Cortex of kidney (tissue), 1 donor: ENCODE measurements around the gene CCDC88B.

ENCODE experiments used
- DNase-seq: peaks from one replicate; lab custom pipeline; 2025; lab: John Stamatoyannopoulos, UW

Gene CCDC88B

DNA sequence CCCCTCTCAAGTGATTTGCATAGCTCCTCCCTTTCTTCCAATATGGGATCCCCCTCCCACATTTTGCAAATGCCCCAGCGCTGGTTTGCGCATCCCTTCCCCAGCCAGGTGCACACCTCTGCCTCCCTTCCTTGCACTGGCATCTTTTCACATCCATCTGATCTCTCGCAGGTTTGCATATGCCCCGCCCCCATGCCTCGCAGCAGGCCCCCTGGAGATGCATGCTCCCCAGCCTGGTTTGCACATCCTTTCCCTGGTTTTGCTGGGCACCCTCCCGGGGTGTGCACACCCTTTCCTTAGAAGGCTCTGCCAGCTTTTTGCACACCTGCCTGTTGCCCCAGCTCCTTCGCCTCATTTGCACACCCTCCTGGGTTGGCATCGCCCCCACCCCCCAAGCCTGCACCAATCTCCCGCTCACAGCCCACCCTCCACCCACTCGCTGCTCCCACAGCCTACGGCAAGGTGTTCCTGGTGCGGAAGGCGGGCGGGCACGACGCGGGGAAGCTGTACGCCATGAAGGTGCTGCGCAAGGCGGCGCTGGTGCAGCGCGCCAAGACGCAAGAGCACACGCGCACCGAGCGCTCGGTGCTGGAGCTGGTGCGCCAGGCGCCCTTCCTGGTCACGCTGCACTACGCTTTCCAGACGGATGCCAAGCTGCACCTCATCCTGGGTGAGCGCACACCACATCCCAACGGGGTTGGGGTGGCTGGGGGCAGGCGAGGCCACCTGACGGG lies 19.9 kb downstream of the CCDC88B start:
- DNase-seq = no peak

DNA sequence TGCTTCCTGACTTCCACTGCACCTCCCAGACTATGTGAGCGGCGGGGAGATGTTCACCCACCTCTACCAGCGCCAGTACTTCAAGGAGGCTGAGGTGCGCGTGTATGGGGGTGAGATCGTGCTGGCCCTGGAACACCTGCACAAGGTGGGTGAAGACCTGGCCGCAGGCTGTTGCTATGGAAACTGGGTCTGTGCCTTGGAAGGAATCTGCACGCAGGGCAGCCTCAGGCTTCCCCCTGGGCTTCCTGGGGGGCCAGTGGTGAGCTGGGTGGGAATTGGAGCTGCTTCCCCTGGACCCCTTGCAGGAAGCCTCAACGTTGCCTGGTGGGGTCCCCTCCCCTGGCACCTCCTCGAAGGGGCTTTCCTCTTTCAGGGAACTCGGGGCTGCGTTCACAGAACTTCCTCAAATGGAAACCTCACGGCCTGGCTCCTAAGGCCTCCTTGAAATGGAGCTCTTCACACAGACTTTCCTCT lies 20.5 kb downstream of the CCDC88B start:
- DNase-seq = no peak

DNA sequence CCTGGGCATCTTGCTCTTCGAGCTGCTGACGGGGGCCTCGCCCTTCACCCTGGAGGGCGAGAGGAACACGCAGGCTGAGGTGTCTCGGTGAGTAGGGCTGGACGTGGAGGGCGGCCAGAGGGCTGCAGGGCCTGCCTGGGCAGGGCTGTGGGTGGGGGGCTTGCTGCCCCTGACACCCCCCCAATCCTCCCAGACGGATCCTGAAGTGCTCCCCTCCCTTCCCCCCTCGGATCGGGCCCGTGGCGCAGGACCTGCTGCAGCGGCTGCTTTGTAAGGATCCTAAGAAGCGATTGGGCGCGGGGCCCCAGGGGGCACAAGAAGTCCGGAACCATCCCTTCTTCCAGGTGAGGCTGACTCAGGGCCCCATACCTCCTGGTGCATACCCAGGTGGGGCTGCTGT lies 21.7 kb downstream of the CCDC88B start:
- no peak for DNase-seq

DNA sequence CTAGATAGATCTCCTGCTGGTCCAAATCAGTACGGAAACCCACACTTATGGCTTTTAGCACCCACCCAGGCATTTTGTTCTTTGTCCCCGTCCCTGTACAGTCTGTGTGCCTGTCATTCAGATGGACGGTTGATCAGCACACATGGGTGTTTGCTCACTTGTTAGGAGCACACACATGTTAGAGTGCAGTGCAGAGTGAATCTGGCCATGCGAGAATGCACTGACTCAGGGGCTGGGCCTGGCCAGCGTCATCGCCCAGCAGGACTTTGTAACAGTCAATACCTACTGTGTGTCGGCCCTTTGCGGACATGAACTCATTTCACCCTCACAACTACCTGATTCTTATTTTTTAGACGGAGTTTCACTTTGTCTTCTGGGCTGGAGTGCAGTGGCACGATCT lies 22.3 kb downstream of the CCDC88B start:
- no peak for DNase-seq

DNA sequence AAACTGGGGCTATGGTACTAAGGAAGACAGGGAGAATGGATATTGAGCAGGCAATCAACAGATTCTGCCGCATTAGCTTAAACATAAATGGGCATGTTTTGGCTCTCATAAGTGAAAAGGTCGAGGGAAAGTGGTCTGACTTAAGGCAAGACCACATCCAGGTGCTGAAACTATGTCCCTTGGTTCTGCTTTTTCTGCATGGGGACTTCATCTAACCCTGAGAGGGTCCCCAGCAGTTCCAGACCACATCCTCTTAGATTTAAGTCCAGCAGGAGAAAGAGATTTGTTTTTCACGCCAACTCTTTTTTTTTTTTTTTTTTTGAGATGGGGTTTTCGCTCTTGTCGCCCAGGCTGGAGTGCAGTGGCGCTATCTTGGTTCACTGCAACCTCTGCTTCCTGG lies 24.4 kb downstream of the CCDC88B start:
- DNase-seq = no peak

DNA sequence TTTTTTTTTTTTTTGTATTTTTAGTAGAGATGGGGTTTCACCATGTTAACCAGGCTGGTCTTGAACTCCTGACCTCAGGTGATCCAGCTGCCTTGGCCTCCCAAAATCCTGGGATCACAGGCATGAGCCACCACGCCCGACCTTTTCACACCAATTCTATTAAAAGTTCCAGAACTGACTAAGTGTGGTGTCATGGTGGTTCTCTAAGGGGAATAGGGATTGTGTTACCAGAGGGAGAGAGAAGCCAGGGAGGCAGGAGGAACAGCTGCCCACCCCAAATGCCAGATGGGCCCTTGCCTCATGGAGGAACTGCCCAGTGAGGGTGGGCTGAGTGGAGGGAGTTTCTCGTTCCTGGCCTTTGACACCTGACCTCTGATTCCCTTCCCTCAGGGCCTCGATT lies 24.9 kb downstream of the CCDC88B start:
- DNase-seq = no peak

DNA sequence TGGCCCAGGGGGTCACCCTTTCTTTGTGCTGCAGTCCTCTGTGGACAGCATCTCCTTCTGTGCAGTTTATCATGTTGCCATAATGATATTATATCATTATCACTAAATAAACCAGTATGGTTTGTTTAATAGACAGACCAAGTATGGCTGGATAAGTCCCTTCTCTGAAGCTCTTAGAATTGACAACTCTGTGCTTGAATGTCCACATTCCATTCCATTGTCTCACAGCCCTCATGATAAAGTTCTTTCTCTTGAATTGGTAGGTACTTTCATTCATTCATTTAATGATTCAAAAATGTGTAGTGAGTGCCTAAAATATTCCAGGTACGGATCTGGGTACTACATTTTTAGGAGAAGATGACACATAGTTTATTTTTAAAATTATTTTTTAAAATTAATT lies 26.7 kb downstream of the CCDC88B start:
- DNase-seq = no peak

DNA sequence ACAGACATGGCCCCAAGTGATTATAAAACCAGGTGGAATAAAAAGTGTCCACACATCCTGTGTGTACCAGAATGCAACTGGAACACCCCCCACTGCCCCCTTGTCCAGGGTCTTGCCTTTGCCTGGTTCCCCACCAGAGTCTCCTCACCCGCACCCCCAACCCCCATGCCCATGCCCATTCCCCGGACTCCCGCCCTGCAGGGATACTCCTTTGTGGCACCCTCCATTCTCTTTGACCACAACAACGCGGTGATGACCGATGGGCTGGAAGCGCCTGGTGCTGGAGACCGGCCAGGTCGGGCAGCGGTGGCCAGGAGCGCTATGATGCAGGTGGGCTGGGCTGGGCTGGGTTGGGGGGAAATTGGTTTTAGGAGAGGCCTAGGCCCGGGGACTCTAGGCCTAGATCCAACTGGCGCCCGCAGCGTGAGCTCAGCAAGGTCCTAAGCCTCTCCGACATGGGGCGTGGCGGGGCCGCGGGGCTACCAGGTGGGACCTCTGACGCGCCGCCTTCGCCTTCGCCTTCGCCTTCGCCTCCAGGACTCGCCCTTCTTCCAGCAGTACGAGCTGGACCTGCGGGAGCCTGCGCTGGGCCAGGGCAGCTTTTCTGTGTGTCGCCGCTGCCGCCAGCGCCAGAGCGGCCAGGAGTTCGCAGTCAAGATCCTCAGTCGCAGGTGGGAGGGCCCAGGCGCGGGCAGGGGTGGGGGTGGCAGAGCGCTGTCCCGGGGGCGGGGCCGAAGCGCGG lies 28.1 kb downstream of the CCDC88B start:
- DNase-seq = no peak

DNA sequence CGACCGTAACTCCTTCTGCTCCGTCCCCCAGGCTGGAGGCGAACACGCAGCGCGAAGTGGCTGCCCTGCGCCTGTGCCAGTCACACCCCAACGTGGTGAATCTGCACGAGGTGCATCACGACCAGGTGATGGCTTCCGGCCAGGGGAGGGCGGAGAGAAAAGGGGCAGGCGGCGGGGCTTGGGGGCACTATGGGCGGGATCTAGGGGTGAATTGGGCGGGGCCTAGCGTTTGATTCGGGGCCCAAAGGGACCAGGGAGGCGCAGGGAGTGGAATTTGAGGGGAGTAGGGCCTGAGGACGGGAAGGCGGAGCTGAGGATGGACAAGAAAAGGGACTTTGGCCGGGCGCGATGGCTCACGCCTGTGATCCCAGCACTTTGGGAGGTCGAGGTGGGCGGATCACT lies 28.7 kb downstream of the CCDC88B start:
- DNase-seq = no peak

DNA sequence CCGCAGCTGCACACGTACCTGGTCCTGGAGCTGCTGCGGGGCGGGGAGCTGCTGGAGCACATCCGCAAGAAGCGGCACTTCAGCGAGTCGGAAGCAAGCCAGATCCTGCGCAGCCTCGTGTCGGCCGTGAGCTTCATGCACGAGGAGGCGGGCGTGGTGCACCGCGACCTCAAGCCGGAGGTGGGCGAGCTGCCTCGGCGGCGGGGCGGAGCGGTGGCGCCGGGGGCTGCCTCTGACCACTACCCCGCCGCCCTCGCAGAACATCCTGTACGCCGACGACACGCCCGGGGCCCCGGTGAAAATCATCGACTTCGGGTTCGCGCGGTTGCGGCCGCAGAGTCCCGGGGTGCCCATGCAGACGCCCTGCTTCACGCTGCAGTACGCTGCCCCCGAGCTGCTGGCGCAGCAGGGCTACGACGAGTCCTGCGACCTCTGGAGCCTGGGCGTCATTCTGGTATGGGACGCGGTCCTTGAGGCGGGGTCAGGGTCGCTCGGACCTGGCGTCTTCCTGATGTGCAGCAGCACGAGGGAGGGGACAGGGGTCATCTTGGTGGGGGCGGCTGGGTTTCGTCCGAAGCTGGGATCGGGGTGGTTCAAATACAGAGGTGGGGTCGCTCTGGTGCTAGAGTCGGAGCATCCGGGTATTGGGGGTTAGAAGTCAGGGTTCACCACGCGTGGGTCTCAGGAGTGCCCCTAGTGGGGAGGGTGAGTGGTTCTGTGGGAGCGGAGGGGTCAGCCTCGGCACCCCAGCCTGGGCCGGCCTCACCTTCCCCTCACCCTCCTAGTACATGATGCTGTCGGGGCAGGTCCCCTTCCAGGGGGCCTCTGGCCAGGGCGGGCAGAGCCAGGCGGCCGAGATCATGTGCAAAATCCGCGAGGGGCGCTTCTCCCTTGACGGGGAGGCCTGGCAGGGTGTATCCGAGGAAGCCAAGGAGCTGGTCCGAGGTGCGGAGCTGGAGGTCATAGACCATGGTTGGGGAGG lies 29.7 kb downstream of the CCDC88B start:
- no peak for DNase-seq

DNA sequence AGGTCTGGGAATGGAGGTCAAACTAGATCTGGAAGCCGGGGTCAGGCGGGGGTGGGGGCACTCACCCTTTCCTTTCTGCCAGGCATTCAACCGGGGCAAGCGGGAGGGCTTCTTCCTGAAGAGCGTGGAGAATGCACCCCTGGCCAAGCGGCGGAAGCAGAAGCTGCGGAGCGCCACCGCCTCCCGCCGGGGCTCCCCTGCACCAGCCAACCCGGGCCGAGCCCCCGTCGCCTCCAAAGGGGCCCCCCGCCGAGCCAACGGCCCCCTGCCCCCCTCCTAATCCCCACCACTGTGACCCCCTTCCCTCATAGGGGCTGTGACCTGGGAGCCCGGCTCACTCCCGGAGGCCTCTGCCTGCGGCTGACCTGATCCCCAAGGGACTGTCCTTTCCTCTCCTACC lies 31.2 kb downstream of the CCDC88B start:
- DNase-seq = no peak

DNA sequence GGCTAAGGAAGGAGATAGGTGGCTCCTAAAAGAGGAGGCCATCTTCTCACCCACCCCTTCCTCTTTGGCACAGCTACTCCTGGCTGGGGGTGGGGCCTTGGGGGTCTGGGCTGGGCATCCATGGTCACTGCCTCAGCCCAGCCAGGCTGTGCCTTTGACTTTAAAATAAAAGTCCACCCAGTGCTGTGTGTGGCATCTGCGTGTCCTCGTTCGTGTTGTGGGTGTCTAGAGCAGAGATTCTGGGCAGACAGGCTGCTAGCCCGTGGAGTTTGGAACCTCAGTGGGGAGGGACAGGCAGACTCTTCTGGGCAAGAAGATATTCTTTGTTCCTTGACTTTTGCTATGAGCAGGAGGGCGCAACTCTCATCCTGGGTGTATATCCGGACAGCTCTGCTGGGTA lies 32.0 kb downstream of the CCDC88B start:
- no peak for DNase-seq

DNA sequence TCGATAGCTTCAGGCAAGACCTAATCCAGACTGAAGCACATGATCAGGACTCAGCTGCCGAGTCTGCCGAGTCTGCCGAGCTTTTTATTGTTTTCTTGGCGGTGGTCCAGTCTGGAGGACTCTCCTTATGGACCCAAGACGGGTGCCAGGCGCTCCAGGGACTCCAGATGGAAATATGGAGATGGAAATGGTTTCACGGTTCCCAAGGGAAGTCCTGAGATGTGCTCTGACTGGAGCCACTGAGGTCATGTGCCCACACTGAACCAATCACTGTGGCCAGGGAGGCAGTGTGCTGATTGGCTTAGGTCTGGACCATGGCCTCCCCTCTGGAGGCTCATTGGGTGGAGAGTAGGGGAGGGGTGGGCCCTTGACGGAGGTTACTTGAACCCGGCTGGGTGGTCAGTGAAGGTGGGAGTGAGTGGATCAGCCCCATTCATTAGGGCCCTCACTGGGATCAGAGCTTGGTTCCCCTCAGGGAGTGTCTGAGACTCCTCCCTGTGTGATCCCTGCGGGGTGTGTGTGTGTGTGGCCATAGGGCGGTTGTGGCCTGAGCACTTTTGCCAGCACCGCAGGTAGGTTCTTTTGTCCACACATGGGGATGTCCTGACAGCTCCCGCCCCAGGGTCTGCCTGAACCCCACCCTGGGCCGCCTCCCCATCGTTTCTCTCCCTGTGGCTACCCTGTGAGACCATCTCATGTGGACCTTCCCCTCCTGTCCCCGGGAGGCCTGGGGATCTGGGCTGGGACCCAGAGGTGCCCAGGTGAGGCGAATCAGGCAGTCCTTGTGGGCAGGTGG lies 33.0 kb downstream of the CCDC88B start:
- DNase-seq = no peak

DNA sequence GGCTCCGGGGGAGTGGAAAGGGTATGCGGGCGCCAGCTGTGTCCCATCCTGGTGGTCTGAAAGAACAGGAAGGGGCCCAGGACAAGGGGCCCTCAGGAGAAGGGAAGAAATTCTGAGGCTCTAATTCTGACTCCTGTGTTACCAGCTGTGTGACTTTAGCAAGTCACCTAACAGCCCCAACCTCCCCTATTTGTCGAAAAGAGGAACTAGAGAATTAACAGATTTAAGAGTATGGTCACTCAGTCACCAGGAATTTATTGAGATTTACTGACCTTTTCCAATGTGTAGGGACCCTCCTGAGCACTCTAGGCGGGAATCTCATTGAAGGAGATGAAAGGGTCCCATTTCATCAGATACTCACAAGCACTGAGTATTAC lies 33.6 kb downstream of the CCDC88B start:
- DNase-seq = no peak

DNA sequence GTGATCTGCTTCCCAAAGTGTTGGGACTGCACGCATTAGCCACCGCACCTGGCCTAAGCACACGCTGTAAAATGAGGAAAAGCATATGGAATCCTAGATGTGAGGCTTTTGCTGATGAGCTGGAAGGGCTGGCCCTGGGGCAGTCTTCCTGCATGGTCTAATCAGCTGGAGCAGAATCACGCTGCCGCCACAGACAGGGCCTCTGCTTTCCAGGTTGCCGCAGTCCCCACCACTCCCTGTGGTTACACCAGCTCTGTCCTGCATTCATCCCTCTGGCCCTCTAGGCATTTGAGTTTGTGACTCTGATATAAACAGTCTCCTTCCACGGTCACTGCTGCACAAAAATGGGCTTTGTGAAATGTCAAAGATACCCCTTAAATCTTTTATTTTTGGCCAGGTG lies 36.1 kb downstream of the CCDC88B start:
- DNase-seq = no peak

DNA sequence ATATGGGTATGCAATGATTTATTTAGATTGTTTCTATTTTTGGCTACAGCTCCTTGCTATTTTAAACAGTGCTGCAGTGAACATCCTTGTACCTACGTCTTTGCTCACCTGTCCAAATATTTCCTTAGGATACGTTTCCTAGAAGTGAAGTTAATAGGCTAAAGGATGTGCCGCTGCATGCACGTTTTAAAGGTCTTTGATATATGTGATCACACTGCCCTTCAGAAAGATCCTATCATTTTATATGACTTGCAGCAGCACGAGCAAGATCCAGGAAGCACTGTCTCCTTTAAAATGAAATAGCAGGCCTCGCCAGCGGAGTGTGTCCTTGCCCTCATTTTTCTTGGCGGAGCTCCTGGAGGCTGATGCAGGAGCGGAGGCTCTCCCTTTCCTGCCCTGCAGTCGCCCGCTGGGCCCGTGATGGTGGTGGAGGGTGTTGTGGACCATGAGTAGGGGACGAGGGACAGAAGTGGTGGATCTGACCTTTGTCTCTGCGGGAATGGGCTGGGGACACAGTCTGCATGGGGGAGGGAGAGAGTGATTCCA lies 38.4 kb downstream of the CCDC88B start:
- DNase-seq = no peak

DNA sequence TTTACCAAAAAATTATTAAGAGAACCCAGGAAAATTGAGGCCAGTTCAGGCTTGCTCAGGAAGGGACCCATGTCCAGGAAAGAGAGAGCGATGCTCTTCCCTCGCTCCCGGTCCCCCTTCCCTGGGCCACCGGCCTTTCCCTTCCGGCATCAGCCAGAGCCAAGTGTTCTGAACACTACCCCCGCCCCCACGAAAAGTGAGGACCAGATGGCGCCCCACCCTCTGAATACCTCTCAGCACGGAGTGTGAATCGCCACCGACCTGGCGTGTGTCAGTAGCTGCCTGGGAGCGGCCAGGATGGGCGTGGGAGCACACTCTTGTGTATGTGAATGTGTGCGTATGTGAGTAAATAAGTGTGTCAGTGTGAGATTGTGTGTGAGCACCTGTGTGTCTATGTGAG lies 39.2 kb downstream of the CCDC88B start:
- DNase-seq = no peak

DNA sequence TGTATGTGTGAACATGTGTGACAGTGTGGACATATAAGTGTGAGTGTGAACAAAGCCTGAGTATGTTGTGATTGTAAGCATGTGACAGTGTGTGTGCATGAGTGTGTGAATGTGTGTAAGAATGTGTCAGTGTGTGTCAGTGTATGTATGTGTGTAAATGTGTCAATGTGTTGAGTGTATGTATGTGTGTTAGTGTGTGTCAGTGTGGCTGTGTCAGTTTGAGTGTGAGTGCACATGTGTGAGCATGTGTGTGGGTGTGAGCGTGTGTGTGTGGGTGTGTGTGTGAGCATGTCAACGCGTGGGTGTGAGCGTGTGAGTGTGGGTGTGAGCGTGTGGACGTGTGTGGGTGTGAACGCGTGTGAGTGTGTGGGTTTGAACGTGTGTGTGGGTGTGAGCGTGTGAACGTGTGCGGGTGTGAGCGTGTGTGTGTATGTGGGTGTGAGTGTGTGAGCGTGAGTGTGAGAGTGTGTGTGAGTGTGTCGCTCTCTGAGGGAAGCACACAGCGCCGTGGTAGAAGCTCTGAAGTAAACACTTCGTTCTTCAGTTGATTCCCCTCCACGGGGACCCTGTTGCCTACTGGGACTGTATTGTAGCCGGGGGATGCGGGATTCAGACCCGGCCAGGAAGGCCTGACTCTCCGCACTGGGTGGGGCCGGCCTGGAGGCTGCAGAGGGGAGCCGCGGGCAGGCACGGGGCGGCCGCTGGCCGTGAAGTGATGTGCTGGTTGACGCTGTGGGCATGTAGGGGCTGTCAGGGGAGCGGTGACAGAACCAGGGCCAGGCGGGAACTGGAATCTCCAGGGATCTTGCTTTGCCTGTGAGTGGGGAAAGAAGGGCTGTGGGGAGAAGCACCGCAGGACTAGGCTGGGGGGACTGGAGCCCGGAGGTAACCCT lies 40.1 kb downstream of the CCDC88B start:
- no peak for DNase-seq

DNA sequence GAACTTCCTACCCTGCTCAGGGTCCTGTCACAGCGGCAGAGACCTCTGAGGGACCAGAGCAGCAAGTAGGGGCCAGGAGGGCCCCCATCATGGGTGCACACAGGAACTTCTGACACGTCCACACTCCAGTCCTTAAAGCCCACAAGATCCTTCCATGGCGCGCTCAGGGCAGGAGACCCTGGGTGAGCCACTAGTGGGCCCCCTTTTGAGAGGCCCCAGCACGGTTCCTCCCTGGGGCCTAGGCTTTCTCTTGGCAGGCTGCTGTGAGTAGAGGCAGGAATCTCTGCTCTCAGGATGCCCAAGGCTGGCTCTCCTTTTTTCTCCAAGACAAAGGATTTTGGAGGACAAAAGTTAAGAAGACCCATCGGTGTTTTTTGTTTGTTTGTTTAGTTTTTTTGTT lies 41.3 kb downstream of the CCDC88B start:
- no peak for DNase-seq

DNA sequence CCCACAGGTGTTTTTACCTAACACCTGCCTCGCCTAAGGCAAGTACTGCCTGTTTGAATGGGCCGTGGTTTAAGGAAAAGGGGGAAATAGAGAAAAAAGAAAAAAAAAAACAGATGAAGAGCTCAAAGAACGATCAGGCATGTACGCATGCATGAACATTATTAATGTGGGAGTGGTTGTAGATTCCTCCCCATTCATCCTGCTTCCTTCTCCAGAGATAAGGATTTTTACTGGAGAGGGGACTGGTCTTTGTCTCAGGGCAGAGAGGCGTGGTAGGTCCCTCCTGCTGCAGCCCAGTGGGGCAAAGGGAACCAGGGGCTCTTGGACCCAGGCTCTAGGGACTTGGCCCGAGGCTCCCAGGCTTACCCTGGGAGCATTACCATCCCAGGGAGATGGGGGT lies 42.0 kb downstream of the CCDC88B start:
- DNase-seq = no peak
